HG02981 (cell line): ENCODE results near the gene SLC40A1.
"Not testable (repeated sequence)": the region's sequence is repeated elsewhere in the genome, so short reads cannot be mapped to it uniquely, and the experiment has no call there.

Source experiments
- ATAC-seq: cut with Tn5 transposase; IDR thresholded peaks from one replicate; pipeline ENCODE4 v1.9.1; 2021; ENCODE audit warnings: mild to moderate bottlenecking, moderate library complexity; ENCODE audit not compliant: unreplicated experiment

SLC40A1 gene

DNA sequence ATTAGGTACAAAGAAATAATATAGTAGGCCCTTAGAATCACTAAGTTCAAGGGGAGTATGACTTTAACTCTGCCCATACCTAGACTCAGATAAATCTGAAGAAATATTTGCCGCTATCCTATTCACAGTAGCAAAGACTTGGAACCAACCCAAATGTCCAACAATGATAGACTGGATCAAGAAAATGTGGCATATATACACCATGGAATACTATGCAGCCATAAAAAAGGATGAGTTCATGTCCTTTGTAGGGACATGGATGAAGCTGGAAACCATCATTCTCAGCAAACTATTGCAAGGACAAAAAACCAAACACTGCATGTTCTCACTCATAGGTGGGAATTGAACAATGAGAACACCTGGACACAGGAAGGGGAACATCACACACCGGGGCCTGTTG, 21.1 kb upstream of the SLC40A1 start:
- ATAC-seq = not testable (repeated sequence)

DNA sequence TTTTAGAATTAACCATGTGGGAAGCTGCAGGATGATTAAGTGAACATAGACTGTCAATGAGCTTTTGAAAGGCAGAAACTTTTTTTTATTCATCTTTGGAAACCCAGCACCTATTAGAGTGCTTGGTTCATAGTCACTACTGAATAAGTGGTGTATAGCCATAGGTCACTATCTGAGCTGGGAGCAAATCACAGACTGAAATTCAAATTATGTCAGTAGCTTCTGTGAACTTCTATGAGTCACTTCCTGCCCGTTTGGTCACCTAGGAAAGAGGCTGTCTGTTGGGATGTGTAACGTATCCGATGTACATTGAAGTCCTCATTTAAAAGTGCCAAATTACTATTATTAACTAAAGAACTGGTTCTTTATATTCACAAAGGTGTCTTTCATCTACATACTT, 20.5 kb upstream of the SLC40A1 start:
- no peak for ATAC-seq

GRCh38 chr2:189599245-189599644, 18.7 kb upstream of the SLC40A1 start:
- no peak for ATAC-seq

- ATAC-seq = no peak
These were observed 14.8 kb upstream of the SLC40A1 start for GRCh38 chr2:189595417-189595816.

DNA sequence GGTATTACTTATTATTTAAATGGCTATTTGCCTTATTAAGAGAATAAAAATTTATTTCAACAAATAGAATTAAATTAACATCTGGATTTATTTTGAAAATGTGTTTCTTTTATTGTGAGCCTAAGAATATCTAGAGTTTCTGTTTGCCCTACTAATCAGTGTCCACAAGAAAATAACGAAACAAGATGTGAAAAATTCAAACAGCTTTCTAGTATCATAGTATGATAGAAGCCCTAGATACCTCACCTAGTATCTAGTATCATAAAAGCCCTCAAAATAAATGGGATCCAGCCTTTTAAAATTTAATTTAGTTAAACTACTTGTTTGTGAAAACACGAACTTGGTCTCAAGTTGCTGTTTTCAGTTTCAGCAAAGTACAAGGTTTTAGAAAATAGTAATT, 13.7 kb upstream of the SLC40A1 start:
- no peak for ATAC-seq

DNA sequence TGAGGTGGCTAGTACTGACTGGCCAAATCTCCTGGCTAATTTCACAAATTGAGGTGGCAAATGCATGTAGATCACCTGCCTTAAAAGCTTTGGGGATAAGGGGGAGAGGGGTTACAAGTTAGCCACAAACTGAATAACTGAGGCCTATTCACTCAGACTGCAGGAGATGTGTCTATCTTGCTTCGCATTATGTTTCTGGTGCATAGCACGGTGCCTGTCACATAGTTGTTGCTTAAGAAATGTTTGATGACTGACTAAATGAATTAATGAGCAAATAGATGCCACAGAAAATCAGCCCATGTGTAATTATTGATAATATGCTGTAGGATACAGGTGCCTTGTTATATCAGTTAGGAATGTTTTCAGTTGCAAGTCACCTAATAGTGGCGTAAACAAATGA, 12.5 kb upstream of the SLC40A1 start:
- ATAC-seq = no peak

DNA sequence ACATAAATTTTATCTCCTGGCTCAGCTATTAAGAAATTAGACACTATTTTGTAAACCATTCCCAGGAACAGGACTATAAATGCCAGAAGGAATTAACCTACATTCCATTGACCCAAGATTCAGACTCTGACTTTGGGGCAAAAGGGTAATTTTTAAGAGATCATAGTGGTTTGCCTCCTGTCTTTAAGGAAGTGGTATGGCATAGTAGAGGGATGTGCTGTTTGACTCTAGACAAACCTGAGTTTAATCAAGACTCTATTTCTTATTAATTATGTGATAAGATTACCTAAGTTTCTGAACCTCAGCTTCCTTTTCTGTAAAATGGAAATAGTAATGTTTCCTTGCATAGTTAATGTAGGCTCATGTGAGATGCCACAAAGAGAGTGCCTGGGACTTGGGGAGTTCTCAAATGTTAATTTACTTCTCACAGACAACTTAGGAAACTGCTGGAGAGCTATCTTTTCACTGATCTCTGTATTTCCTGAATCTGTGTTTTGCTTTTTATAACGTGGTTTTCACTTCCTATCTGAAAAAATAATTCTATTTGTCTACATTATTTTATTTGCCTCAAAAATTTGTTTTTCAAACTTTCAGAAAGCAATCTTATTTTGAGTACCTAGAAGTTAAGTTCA, 11.9 kb upstream of the SLC40A1 start:
- no peak for ATAC-seq

GRCh38 chr2:189587780-189588179, 7.2 kb upstream of the SLC40A1 start:
- no peak for ATAC-seq

GRCh38 chr2:189585226-189585756, 4.7 kb upstream of the SLC40A1 start:
- no peak for ATAC-seq

DNA sequence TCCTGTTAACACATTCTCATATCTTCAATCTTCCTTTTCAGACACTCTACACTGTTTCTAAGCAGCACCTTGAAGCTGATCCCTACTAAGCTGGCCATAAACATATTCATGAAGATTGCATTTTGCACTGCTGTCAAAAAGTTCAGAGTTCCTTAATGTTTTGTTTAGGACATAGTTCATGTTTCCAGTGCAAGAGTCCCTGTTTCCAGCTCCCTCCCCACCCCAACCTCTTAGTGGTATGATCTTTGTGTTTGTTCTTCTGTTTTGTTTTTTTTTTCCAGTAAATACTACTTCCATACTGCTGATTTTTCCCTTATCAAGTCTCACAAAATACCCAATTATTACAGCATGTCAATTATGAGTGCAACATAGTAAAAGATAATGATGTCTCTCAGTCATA, 4.1 kb upstream of the SLC40A1 start:
- no peak for ATAC-seq

GRCh38 chr2:189583227-189584198, 2.9 kb upstream of the SLC40A1 start:
- no peak for ATAC-seq

- no peak for ATAC-seq
These were observed 2.2 kb upstream of the SLC40A1 start for GRCh38 chr2:189582809-189583192.

DNA sequence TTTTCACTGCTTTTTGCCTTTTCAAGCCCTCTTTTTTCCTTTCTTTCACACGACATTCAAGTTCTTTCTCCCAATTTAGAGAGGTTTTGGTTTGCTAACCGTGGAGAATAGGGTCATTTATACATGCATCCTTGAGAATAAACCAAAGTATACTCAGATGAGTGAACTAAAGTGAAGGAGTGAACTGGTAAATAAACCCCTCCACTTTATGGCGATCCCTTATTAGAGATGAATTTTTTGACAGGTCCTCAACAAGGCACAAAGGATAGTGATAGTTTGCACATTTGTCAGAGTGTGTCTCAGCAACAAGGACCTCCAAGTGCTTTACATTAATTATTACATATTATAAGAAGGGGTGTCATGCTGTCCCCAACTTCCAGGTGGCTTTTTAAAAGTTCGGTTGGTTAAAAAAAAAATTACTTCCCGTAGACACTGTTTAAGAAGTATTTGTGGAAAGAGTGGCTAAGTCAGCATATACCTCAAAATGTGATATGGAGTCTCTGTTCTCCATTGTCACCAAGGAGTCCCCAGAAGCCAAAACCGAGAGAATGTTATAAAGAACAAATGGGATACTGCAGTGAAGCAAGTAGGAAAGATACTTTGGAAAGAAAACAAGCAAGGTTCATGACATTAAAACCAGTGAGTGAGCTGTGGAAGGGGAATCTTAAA, 1.7 kb upstream of the SLC40A1 start:
- ATAC-seq = no peak

DNA sequence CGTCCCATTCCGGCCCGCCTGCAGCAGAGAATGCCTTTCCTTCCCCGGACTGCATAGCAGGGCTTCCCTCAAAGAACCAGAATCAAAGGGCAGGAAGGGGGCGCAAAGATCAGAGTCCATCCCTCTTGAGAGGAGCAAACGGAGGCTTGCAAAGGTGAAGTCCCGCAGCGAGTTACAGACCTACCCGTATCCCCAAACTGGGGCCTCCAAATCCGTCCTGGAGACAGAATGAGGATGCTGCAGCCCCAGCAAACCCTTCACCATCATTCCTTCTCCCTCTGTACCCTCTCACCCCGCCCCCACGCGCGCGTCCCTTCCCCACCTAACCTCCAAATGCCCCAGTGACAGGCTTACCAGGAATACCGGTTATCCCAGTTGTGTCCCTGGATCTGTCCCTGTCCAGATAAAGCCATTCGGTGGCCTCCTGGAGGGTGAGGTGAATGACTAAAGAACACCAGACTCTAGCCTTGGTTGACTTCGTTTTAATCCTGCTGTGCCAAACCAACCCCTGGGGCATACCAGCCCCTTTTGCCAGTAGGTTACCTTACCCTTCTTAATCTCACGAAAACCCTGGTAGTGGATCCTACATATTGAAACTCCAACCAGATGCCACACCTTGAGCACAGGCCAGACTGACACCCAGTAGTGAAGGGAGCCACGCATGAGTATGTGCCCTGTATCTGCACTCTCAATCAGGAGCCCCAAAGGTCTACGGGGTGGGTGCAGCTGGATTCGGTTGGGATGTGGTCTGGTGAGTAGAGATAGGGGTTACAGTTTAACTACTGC, 961 bp upstream of the SLC40A1 start:
- no peak for ATAC-seq

GRCh38 chr2:189580241-189580651, 340 bp downstream of the SLC40A1 start:
- ATAC-seq = no peak

DNA sequence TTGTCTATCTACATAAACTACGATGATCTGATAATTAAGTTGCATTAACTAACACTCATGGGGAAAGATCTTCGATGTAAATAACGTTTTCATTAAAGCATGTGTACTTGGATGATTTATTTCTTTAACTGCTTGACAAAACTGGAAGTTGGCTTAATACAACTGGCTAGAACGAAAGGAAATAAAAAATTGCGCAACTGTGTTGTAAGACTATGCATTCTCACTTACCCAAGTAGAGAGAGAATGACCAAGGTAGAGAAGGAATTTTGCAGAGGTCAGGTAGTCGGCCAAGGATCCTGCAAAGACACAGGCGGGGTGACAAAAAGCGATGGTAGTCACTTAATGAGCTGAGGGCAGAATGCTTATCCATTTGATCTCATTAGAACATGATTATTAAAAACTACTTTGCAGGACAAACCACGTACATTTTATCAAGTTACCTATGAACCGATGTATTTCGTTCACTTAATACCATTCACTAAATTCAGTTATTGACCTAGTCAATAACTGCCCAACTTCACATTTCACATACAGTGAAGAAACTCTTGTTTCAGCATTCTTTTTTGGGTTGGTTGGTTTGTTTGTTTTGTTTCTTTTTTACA, 900 bp downstream of the SLC40A1 start:
- no peak for ATAC-seq

DNA sequence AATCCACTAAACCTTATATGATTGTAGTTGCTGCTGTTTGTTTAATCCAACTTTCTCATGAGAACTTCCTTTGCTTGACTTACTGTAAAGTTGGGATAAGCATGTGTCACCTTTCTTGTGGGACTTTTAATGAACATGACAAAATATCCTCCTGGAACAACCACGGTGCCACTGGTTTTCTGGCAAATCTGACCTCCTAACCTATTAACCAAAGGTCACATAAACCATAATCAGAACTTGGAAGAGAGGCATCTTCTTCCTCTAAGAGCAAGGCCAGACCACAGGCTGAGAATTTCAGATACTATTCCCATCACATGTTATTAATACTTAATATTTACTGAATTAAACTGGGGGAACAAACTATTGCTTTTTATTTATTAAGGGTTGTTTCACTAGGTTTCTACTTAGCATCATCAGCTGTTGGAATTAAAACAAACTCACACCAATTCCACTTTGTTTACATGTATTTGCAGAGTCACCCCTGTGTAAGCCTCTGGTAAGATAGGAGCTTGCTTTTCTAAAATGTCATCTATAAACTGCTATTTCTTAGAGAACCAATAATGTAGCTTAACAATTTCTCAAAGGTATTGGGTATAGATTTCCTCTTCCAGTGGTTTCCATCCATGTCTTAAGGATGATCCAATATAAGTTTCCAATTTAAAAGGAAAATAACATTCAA, 2.2 kb downstream of the SLC40A1 start:
- ATAC-seq = no peak

GRCh38 chr2:189577121-189577520, 3.5 kb downstream of the SLC40A1 start:
- ATAC-seq = no peak

DNA sequence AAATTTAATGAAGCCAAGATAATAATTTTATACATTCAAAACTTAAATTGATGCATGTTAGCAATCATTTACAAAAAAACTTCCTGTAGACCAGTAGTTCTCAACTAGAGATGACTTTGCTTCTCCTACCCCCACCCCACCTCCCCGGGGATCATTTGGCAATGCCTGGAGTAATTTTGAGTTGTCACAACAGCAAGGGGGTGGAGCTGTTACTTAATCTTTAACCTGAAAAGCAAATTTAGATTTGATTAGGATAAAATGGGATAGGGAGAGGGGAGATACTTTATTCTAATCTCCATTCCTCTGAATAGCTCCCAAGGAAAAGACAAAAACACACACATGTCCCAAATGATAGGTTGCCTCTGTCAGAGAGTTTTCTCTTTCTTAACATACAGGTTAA, 4.2 kb downstream of the SLC40A1 start:
- ATAC-seq = no peak
